GM20000 (cell line): ENCODE measurements around the gene CSNK1G2.

Source experiments
- DNase-seq: peaks from one replicate; pipeline ENCODE4 v3.0.0; 2012; ENCODE audit warnings: low spot score
- CTCF ChIP-seq: IDR thresholded peaks from 2 replicates; pipeline ENCODE4 v1.5.1; 2012; ENCODE audit warnings: mild to moderate bottlenecking, control low read depth; ENCODE audit errors: extremely low read depth, missing control alignments

Gene CSNK1G2

GRCh38 chr19:1970003-1970805, 29.2 kb downstream of the CSNK1G2 start:
- TF ChIP-seq CTCF, result no peak
- no peak for DNase-seq

GRCh38 chr19:1970806-1971502, 30.0 kb downstream of the CSNK1G2 start:
- TF ChIP-seq CTCF, result no peak
- no peak for DNase-seq

GRCh38 chr19:1974381-1975161, 33.6 kb downstream of the CSNK1G2 start:
- no peak for TF ChIP-seq CTCF

GRCh38 chr19:1975162-1975480, 34.1 kb downstream of the CSNK1G2 start:
- no peak for TF ChIP-seq CTCF
- DNase-seq, result no peak

More at GRCh38 chr19:1974381-1975161, 33.6 kb downstream of the CSNK1G2 start:
- no peak for DNase-seq

- DNase-seq, result no peak
- TF ChIP-seq CTCF, result no peak
These were observed 36.1 kb downstream of the CSNK1G2 start for GRCh38 chr19:1977120-1977519.

- DNase-seq, result no peak
- no peak for TF ChIP-seq CTCF
These were observed 37.4 kb downstream of the CSNK1G2 start for GRCh38 chr19:1978346-1978894.
